Thyroid gland (tissue), 4 donors: ENCODE data around the gene SCARB1. TPM values are rescaled to one million over a fixed set of nuclear protein-coding genes. Genes with fewer than 3 reads are reported as not detected.

Source experiments
- DNase-seq, 2 donors: peaks; one replicate each; pipeline ENCODE4 v3.0.0-alpha.2; 2019
- H3K27ac ChIP-seq, 3 donors: fragments of 200-600 bp; sonication (generic); 1 replicate in 2 of 3; 2 replicates in 1 of 3; pipeline ENCODE4 v1.5.1; 2016 to 2019; ENCODE audit warnings: mild to moderate bottlenecking in 1 of 3, moderate library complexity in 1 of 3
- H3K27me3 ChIP-seq: fragments of 200-600 bp; sonication (generic); one replicate; pipeline ENCODE4 v1.5.1; 2019
- H3K36me3 ChIP-seq, 2 donors: fragments of 200-600 bp; sonication (generic); one replicate each; pipeline ENCODE4 v1.5.1; 2016 to 2019
- H3K4me1 ChIP-seq, 2 donors: fragments of 200-600 bp; sonication (generic); one replicate each; pipeline ENCODE4 v1.5.1; 2017 to 2019
- H3K4me3 ChIP-seq, 3 donors: fragments of 200-600 bp; sonication (generic); replicated peaks in 1 of 3; 1 replicate in 2 of 3; 2 replicates in 1 of 3; pipeline ENCODE4 v1.5.1; 2016; ENCODE audit warnings: mild to moderate bottlenecking in 1 of 3
- H3K9me3 ChIP-seq: fragments of 200-600 bp; sonication (generic); one replicate; pipeline ENCODE4 v1.5.1; 2017
- CTCF ChIP-seq, 6 experiments: fragments of 200-600 bp in 3 of 6; fragments of 450-650 bp in 3 of 6; sonication (generic) in 3 of 6; IDR thresholded peaks; one replicate each; pipeline ENCODE4 v1.5.1; 2016 to 2019; ENCODE audit warnings: antibody characterized with exemption in 6 of 6, mild to moderate bottlenecking in 2 of 6, inconsistent platforms in 1 of 6, moderate library complexity in 1 of 6
- POLR2A ChIP-seq, 2 donors: fragments of 450-650 bp; IDR thresholded peaks; one replicate each; pipeline ENCODE4 v1.6.1; 2017; ENCODE audit warnings: antibody characterized with exemption in 2 of 2, mild to moderate bottlenecking in 2 of 2, moderate library complexity in 1 of 2
- WGBS, 2 donors: methylation state at CpG; one replicate each; pipeline ENCODE4 v1.1.5; 2017; 5-methylcytosine and 5-hydroxymethylcytosine counted together
- intact Hi-C: fragments of 100-400 bp; cut with DNase I; formaldehyde crosslinking; loops from one replicate; pipeline ENCODE4 v1.15.1; 2023
- total RNA-seq, 4 donors: library from RNA; depleted of rRNA; stranded (reverse); fragments of >200 nt; gene quantifications; one replicate each; pipeline ENCODE4 v1.2.3, GENCODE V29; 2016

SCARB1 gene
- total RNA-seq, 4 donors from 2014 or later, result 10.9 to 16.0 (median 15.4) TPM

- H3K4me1 ChIP-seq, result peaks cover 6 to 20% of the 10 kb centered on the region in 2 donors
- intact Hi-C loops, result no loop called here
- no peak overlapping the region for H3K4me3 ChIP-seq
- TF ChIP-seq POLR2A (IDR thresholded peaks at IDR 0.05), result no peak
- no peak for TF ChIP-seq CTCF (IDR thresholded peaks at IDR 0.05)
- H3K27ac ChIP-seq, result no peak overlapping the region
- 97% methylated on average over 6 of the region's 6 CpGs for WGBS, 2 donors
- DNase-seq, result no peak
- H3K36me3 ChIP-seq, result no peaks in the 10 kb centered on the region
- no peaks in the 10 kb centered on the region for H3K9me3 ChIP-seq
- no peaks in the 10 kb centered on the region for H3K27me3 ChIP-seq
These were observed 33.4 kb downstream of the SCARB1 start for GRCh38 chr12:124830306-124830705.

- Histone ChIP-seq H3K27ac (no peak overlapping the region), H3K4me3 (no peak overlapping the region), H3K36me3 (no peaks in the 10 kb centered on the region), H3K27me3 (no peaks in the 10 kb centered on the region), H3K4me1 (peaks cover 6 to 20% of the 10 kb centered on the region in 2 donors), H3K9me3 (no peaks in the 10 kb centered on the region)
- intact Hi-C loops, result no loop called here
- no peak for DNase-seq
- TF ChIP-seq POLR2A (IDR thresholded peaks at IDR 0.05) (no peak), CTCF (IDR thresholded peaks at IDR 0.05) (no peak)
- 99% methylated on average over 4 of the region's 4 CpGs for WGBS, 2 donors
These were observed 33.9 kb downstream of the SCARB1 start for GRCh38 chr12:124829708-124830304.

- H3K27me3 ChIP-seq, result no peaks in the 10 kb centered on the region
- no peak for TF ChIP-seq POLR2A (IDR thresholded peaks at IDR 0.05)
- no peak for TF ChIP-seq CTCF (IDR thresholded peaks at IDR 0.05)
- H3K9me3 ChIP-seq, result no peaks in the 10 kb centered on the region
- intact Hi-C loops, result no loop called here
- H3K36me3 ChIP-seq, result no peaks in the 10 kb centered on the region
- H3K27ac ChIP-seq, result peak overlapping the region in 2 of 3 donors; percentile 44 to 81
- peaks cover 6 to 20% of the 10 kb centered on the region in 2 donors for H3K4me1 ChIP-seq
- no peak for DNase-seq
- H3K4me3 ChIP-seq, result no peak overlapping the region
- 89 to 90% methylated on average over 9 of the region's 9 CpGs for WGBS, 2 donors
These were observed 34.5 kb downstream of the SCARB1 start for GRCh38 chr12:124829008-124829707.

- 60 to 65% methylated on average over 18 of the region's 18 CpGs for whole genome bisulfite sequencing, 2 donors
These were observed 35.2 kb downstream of the SCARB1 start for GRCh38 chr12:124828264-124829007.

More at GRCh38 chr12:124828264-124829007, 35.2 kb downstream of the SCARB1 start:
- H3K27ac ChIP-seq, result peak overlapping the region; percentile 20 to 81 (median 44)
- peak; percentile 62 to 71 for DNase-seq
- no peaks in the 10 kb centered on the region for H3K36me3 ChIP-seq
- H3K27me3 ChIP-seq, result no peaks in the 10 kb centered on the region
- TF ChIP-seq CTCF (IDR thresholded peaks at IDR 0.05) (no peak), POLR2A (IDR thresholded peaks at IDR 0.05) (no peak)
- peaks cover 6 to 17% of the 10 kb centered on the region in 2 donors for H3K4me1 ChIP-seq
- H3K9me3 ChIP-seq, result no peaks in the 10 kb centered on the region
- H3K4me3 ChIP-seq, result no peak overlapping the region
- intact Hi-C loops, result no loop called here
